NCI-H446 treated with DMSO at 0.1 percent for 48 hours (cell line): ENCODE data around the gene TLE1.
"Not testable (repeated sequence)": the region's sequence is repeated elsewhere in the genome, so short reads cannot be mapped to it uniquely, and the experiment has no call there.

Source experiments
- DNase-seq: peaks from one replicate; lab custom pipeline; 2025; lab: John Stamatoyannopoulos, UW

TLE1 gene

GRCh38 chr9:81621785-81622259 lies 67.5 kb downstream of the TLE1 start:
- no peak for DNase-seq

- no peak for DNase-seq
These were observed 68.2 kb downstream of the TLE1 start for GRCh38 chr9:81621118-81621517.

- no peak for DNase-seq
These were observed 69.4 kb downstream of the TLE1 start for GRCh38 chr9:81620002-81620390.

GRCh38 chr9:81619353-81620001 lies 69.9 kb downstream of the TLE1 start:
- peak; percentile 36 for DNase-seq

GRCh38 chr9:81618923-81619322 lies 70.4 kb downstream of the TLE1 start:
- DNase-seq, result no peak

GRCh38 chr9:81616141-81616540 lies 73.2 kb downstream of the TLE1 start:
- no peak for DNase-seq

GRCh38 chr9:81614335-81614734 lies 75.0 kb downstream of the TLE1 start:
- DNase-seq, result no peak

- DNase-seq, result peak; percentile 2
These were observed 76.1 kb downstream of the TLE1 start for GRCh38 chr9:81613002-81613812.

- no peak for DNase-seq
These were observed 77.7 kb downstream of the TLE1 start for GRCh38 chr9:81611664-81612063.

- no peak for DNase-seq
These were observed 78.6 kb downstream of the TLE1 start for GRCh38 chr9:81610740-81611107.

GRCh38 chr9:81609782-81610739 lies 79.3 kb downstream of the TLE1 start:
- no peak for DNase-seq

- no peak for DNase-seq
These were observed 81.1 kb downstream of the TLE1 start for GRCh38 chr9:81608289-81608657.

GRCh38 chr9:81607593-81608288 lies 81.6 kb downstream of the TLE1 start:
- DNase-seq, result no peak

- DNase-seq, result not testable (repeated sequence)
These were observed 83.1 kb downstream of the TLE1 start for GRCh38 chr9:81606261-81606660.

- DNase-seq, result no peak
These were observed 84.1 kb downstream of the TLE1 start for GRCh38 chr9:81605170-81605670.

- no peak for DNase-seq
These were observed 84.8 kb downstream of the TLE1 start for GRCh38 chr9:81604306-81605169.

- no peak for DNase-seq
These were observed 86.3 kb downstream of the TLE1 start for GRCh38 chr9:81602887-81603680.

GRCh38 chr9:81601639-81602623 lies 87.4 kb downstream of the TLE1 start:
- DNase-seq, result no peak

GRCh38 chr9:81600631-81601030 lies 88.7 kb downstream of the TLE1 start:
- DNase-seq, result no peak
